ENCODE measurements around the gene BAMBI.

- TF ChIP-seq, protein P1, sequence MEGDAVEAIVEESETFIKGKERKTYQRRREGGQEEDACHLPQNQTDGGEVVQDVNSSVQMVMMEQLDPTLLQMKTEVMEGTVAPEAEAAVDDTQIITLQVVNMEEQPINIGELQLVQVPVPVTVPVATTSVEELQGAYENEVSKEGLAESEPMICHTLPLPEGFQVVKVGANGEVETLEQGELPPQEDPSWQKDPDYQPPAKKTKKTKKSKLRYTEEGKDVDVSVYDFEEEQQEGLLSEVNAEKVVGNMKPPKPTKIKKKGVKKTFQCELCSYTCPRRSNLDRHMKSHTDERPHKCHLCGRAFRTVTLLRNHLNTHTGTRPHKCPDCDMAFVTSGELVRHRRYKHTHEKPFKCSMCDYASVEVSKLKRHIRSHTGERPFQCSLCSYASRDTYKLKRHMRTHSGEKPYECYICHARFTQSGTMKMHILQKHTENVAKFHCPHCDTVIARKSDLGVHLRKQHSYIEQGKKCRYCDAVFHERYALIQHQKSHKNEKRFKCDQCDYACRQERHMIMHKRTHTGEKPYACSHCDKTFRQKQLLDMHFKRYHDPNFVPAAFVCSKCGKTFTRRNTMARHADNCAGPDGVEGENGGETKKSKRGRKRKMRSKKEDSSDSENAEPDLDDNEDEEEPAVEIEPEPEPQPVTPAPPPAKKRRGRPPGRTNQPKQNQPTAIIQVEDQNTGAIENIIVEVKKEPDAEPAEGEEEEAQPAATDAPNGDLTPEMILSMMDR (IDR thresholded peaks at IDR 0.05; ENCODE audit: poor library complexity, severe bottlenecking): no peak
- TF ChIP-seq, protein P2, sequence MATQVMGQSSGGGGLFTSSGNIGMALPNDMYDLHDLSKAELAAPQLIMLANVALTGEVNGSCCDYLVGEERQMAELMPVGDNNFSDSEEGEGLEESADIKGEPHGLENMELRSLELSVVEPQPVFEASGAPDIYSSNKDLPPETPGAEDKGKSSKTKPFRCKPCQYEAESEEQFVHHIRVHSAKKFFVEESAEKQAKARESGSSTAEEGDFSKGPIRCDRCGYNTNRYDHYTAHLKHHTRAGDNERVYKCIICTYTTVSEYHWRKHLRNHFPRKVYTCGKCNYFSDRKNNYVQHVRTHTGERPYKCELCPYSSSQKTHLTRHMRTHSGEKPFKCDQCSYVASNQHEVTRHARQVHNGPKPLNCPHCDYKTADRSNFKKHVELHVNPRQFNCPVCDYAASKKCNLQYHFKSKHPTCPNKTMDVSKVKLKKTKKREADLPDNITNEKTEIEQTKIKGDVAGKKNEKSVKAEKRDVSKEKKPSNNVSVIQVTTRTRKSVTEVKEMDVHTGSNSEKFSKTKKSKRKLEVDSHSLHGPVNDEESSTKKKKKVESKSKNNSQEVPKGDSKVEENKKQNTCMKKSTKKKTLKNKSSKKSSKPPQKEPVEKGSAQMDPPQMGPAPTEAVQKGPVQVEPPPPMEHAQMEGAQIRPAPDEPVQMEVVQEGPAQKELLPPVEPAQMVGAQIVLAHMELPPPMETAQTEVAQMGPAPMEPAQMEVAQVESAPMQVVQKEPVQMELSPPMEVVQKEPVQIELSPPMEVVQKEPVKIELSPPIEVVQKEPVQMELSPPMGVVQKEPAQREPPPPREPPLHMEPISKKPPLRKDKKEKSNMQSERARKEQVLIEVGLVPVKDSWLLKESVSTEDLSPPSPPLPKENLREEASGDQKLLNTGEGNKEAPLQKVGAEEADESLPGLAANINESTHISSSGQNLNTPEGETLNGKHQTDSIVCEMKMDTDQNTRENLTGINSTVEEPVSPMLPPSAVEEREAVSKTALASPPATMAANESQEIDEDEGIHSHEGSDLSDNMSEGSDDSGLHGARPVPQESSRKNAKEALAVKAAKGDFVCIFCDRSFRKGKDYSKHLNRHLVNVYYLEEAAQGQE (IDR thresholded peaks at IDR 0.05; ENCODE audit: borderline replicate concordance): no peak
- TF ChIP-seq EP300 (conservative IDR thresholded peaks at IDR 0.05; ENCODE audit: poor library complexity, severe bottlenecking) (no peak), POLR2AphosphoS5 (IDR thresholded peaks at IDR 0.05) (no peak), RAD21 (conservative IDR thresholded peaks at IDR 0.05) (no peak)
Observed at GRCh38 chr10:28669227-28670173, 7.8 kb upstream of the BAMBI start.
